HEK293 (cell line): ENCODE measurements around the gene PPM1L.
A peak's percentile ranks its signal among the peaks of the same experiment; 100 is the strongest.

ENCODE experiments used
- GLIS1 ChIP-seq: fragments of 450-650 bp; formaldehyde crosslinking; IDR thresholded peaks from 2 replicates; pipeline ENCODE4 v1.5.1; 2016; ENCODE audit warnings: missing biosample characterization, missing genetic modification characterization
- HOXD13 ChIP-seq: sonication (generic); formaldehyde crosslinking; IDR thresholded peaks from 2 replicates; pipeline ENCODE4 v1.8.0; 2022; ENCODE audit warnings: missing genetic modification reagents, borderline replicate concordance
- IKZF3 ChIP-seq: fragments of 450-650 bp; IDR thresholded peaks from 2 replicates; pipeline ENCODE4 v1.5.0; 2018; ENCODE audit warnings: missing biosample characterization, mild to moderate bottlenecking, missing genetic modification characterization, moderate library complexity
- KLF1 ChIP-seq: fragments of 450-650 bp; formaldehyde crosslinking; IDR thresholded peaks from 2 replicates; pipeline ENCODE4 v1.5.1; 2016; ENCODE audit warnings: missing biosample characterization, missing genetic modification characterization
- KLF16 ChIP-seq: fragments of 450-650 bp; formaldehyde crosslinking; IDR thresholded peaks from 2 replicates; pipeline ENCODE4 v1.5.1; 2017; ENCODE audit warnings: missing biosample characterization, missing genetic modification characterization
- MEIS1 ChIP-seq: sonication (generic); formaldehyde crosslinking; IDR thresholded peaks from 2 replicates; pipeline ENCODE4 v1.8.1; 2022; ENCODE audit warnings: missing genetic modification reagents, mild to moderate bottlenecking, borderline replicate concordance
- PRDM1 ChIP-seq: fragments of 450-650 bp; formaldehyde crosslinking; IDR thresholded peaks from 2 replicates; pipeline ENCODE4; 2016; ENCODE audit warnings: missing biosample characterization, missing genetic modification characterization
- SP3 ChIP-seq: fragments of 450-650 bp; formaldehyde crosslinking; IDR thresholded peaks from 2 replicates; pipeline ENCODE4 v1.5.1; 2016; ENCODE audit warnings: missing biosample characterization, missing genetic modification characterization
- ZBTB48 ChIP-seq: fragments of 450-650 bp; formaldehyde crosslinking; IDR thresholded peaks from 2 replicates; pipeline ENCODE4 v1.5.1; 2016; ENCODE audit warnings: missing biosample characterization, missing genetic modification characterization
- ZBTB7A ChIP-seq: fragments of 450-650 bp; formaldehyde crosslinking; IDR thresholded peaks from 2 replicates; pipeline ENCODE4 v1.5.1; 2016; ENCODE audit warnings: low read depth, missing biosample characterization, missing genetic modification characterization
- ZFP37 ChIP-seq: fragments of 450-650 bp; formaldehyde crosslinking; IDR thresholded peaks from 2 replicates; pipeline ENCODE4 v1.5.1; 2016; ENCODE audit warnings: missing biosample characterization, missing genetic modification characterization
- ZNF121 ChIP-seq: fragments of 450-650 bp; formaldehyde crosslinking; IDR thresholded peaks from 2 replicates; pipeline ENCODE4 v1.5.1; 2016; ENCODE audit warnings: missing biosample characterization, missing genetic modification characterization
- ZNF146 ChIP-seq: fragments of 450-650 bp; formaldehyde crosslinking; IDR thresholded peaks from 2 replicates; pipeline ENCODE4 v1.5.1; 2016; ENCODE audit warnings: missing biosample characterization, missing genetic modification characterization
- ZNF155 ChIP-seq: fragments of 450-650 bp; formaldehyde crosslinking; IDR thresholded peaks from 2 replicates; pipeline ENCODE4 v1.5.1; 2016; ENCODE audit warnings: missing biosample characterization, missing genetic modification characterization
- ZNF175 ChIP-seq: fragments of 450-650 bp; formaldehyde crosslinking; IDR thresholded peaks from 2 replicates; pipeline ENCODE4 v1.5.1; 2016; ENCODE audit warnings: missing biosample characterization, missing genetic modification characterization
- ZNF19 ChIP-seq: fragments of 450-650 bp; formaldehyde crosslinking; IDR thresholded peaks from 2 replicates; pipeline ENCODE4; 2016; ENCODE audit warnings: missing biosample characterization, missing genetic modification characterization, low read depth
- ZNF23 ChIP-seq: fragments of 450-650 bp; formaldehyde crosslinking; IDR thresholded peaks from 2 replicates; pipeline ENCODE4 v1.5.1; 2016; ENCODE audit warnings: missing biosample characterization, missing genetic modification characterization, borderline replicate concordance
- ZNF274 ChIP-seq, 2 experiments: fragments of 200-500 bp in 1 of 2; fragments of 450-650 bp in 1 of 2; sonication (Bioruptor generic) in 1 of 2; formaldehyde crosslinking in 1 of 2; IDR thresholded peaks; 2 replicates each; pipeline versions ENCODE4 v1.5.1 to v1.6.1; 2014 to 2016; ENCODE audit warnings: borderline replicate concordance in 1 of 2, inconsistent platforms in 1 of 2, low read length in 1 of 2, missing biosample characterization in 1 of 2, missing genetic modification characterization in 1 of 2
- ZNF302 ChIP-seq: fragments of 450-650 bp; formaldehyde crosslinking; IDR thresholded peaks from 2 replicates; pipeline ENCODE4 v1.5.1; 2016; ENCODE audit warnings: missing biosample characterization, missing genetic modification characterization, low read depth
- ZNF335 ChIP-seq: fragments of 450-650 bp; formaldehyde crosslinking; conservative IDR thresholded peaks from 2 replicates; pipeline ENCODE4 v1.5.1; 2016; ENCODE audit warnings: missing biosample characterization, missing genetic modification characterization
- ZNF404 ChIP-seq: fragments of 450-650 bp; formaldehyde crosslinking; IDR thresholded peaks from 2 replicates; pipeline ENCODE4 v1.5.1; 2017; ENCODE audit warnings: missing biosample characterization, missing genetic modification characterization
- ZNF624 ChIP-seq: fragments of 450-650 bp; formaldehyde crosslinking; IDR thresholded peaks from 2 replicates; pipeline ENCODE4 v1.5.1; 2017; ENCODE audit warnings: missing biosample characterization, missing genetic modification characterization
- ZNF701 ChIP-seq: fragments of 450-650 bp; formaldehyde crosslinking; IDR thresholded peaks from 2 replicates; pipeline ENCODE4 v1.5.1; 2016; ENCODE audit warnings: missing biosample characterization, missing genetic modification characterization
- TF ChIP-seq, protein P1 (sequence below): fragments of 450-650 bp; IDR thresholded peaks from 2 replicates; pipeline ENCODE4 v1.5.1; 2018; ENCODE audit warnings: missing biosample characterization, missing genetic modification characterization
- TF ChIP-seq, protein P2 (sequence below): fragments of 450-650 bp; formaldehyde crosslinking; IDR thresholded peaks from 2 replicates; pipeline ENCODE4 v1.5.1; 2016; ENCODE audit warnings: missing biosample characterization, missing genetic modification characterization
- TF ChIP-seq, protein P3 (sequence below): fragments of 450-650 bp; formaldehyde crosslinking; conservative IDR thresholded peaks from 2 replicates; pipeline ENCODE4 v1.5.1; 2016; ENCODE audit warnings: low read depth, missing biosample characterization, missing genetic modification characterization
- TF ChIP-seq, protein P4 (sequence below): fragments of 450-650 bp; formaldehyde crosslinking; IDR thresholded peaks from 2 replicates; pipeline ENCODE4 v1.5.1; 2016; ENCODE audit warnings: missing biosample characterization, missing genetic modification characterization
- TF ChIP-seq, protein P5 (sequence below): fragments of 450-650 bp; formaldehyde crosslinking; IDR thresholded peaks from 2 replicates; pipeline ENCODE4 v1.5.1; 2016; ENCODE audit warnings: missing biosample characterization, missing genetic modification characterization

PPM1L gene

DNA sequence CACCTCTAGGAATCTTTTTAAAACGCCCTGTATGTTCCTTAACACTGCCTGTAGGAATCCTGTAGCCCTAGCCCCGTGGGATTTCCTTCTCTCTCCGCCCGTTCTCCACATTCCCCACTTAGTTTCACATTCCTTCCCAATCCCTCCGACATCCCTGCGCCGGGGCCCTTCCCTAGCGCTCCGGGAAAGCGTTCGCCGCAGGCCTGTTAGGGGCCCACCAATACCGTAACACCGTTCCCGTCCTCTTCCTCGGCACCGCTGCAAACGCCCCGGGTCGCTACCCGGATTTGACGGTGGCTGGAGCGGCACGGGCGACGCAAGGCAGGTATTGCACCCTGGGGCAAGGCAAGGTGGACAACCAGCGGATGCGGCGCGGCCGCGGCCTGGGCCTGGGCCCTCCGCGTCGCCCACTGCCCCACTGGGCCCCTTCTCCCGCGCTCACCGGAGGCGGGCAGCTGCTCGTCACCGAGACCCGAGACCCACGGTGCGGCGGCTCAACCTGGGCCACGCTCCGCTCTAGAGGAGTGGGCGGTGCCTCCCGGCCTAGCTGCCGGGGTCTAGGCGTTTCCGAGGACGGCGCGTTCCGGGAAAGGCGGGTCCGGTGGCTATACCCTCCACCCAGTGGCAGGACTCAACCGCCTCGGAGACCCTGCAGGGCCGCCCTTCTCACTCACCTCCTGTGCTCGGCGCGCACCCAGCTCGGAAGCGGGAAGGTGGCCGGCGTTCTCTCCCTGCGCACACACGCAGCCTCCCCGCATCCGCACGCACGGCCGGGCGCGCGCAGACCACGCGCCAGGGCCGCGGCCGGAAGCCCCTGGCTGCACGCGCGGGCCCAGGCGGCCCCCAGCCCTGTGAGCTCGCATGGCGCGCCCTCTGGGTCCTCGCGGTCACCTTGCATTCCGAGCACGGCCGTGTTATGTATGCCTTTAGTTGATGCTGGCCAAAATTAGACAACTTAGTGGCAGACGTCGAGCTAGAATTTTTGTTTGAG, 348.8 kb downstream of the PPM1L start, which contains the start of gene B3GALNT1 (continued):
- TF ChIP-seq SP3 (tag by site-specific recombination) = 0 out of 2 replicates have a peak, but pooled peaks have one; percentile 31
- TF ChIP-seq ZNF121 (tag by site-specific recombination) = no peak
- no peak for TF ChIP-seq ZNF624
- TF ChIP-seq IKZF3 (tag by site-specific recombination) = no peak
- TF ChIP-seq ZBTB7A (tag by site-specific recombination) = no peak
- TF ChIP-seq ZNF146 (tag by site-specific recombination) = no peak
- no peak for TF ChIP-seq ZNF175 (tag by site-specific recombination)
- TF ChIP-seq ZNF302 (tag by site-specific recombination) = no peak
- no peak for TF ChIP-seq ZNF701
- TF ChIP-seq ZNF404 (tag by site-specific recombination) = no peak
- no peak for TF ChIP-seq MEIS1 (CRISPR knock-in tag)
- TF ChIP-seq KLF16 = no peak
- TF ChIP-seq, protein P1, sequence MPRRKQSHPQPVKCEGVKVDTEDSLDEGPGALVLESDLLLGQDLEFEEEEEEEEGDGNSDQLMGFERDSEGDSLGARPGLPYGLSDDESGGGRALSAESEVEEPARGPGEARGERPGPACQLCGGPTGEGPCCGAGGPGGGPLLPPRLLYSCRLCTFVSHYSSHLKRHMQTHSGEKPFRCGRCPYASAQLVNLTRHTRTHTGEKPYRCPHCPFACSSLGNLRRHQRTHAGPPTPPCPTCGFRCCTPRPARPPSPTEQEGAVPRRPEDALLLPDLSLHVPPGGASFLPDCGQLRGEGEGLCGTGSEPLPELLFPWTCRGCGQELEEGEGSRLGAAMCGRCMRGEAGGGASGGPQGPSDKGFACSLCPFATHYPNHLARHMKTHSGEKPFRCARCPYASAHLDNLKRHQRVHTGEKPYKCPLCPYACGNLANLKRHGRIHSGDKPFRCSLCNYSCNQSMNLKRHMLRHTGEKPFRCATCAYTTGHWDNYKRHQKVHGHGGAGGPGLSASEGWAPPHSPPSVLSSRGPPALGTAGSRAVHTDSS = no peak
- peak; percentile 12; the same call in 1 of the 2 replicates for TF ChIP-seq GLIS1 (tag by site-specific recombination)
- TF ChIP-seq ZBTB48 = peak; percentile 49; the same call in 1 of the 2 replicates
- TF ChIP-seq, protein P2, sequence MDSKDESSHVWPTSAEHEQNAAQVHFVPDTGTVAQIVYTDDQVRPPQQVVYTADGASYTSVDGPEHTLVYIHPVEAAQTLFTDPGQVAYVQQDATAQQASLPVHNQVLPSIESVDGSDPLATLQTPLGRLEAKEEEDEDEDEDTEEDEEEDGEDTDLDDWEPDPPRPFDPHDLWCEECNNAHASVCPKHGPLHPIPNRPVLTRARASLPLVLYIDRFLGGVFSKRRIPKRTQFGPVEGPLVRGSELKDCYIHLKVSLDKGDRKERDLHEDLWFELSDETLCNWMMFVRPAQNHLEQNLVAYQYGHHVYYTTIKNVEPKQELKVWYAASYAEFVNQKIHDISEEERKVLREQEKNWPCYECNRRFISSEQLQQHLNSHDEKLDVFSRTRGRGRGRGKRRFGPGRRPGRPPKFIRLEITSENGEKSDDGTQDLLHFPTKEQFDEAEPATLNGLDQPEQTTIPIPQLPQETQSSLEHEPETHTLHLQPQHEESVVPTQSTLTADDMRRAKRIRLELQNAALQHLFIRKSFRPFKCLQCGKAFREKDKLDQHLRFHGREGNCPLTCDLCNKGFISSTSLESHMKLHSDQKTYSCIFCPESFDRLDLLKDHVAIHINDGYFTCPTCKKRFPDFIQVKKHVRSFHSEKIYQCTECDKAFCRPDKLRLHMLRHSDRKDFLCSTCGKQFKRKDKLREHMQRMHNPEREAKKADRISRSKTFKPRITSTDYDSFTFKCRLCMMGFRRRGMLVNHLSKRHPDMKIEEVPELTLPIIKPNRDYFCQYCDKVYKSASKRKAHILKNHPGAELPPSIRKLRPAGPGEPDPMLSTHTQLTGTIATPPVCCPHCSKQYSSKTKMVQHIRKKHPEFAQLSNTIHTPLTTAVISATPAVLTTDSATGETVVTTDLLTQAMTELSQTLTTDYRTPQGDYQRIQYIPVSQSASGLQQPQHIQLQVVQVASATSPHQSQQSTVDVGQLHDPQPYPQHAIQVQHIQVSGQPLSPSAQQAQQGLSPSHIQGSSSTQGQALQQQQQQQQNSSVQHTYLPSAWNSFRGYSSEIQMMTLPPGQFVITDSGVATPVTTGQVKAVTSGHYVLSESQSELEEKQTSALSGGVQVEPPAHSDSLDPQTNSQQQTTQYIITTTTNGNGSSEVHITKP = no peak
- peak; percentile 36; the same call in 1 of the 2 replicates for TF ChIP-seq KLF1 (tag by site-specific recombination)
- TF ChIP-seq ZNF23 (tag by site-specific recombination) = no peak
- TF ChIP-seq ZNF19 (tag by site-specific recombination) = no peak
- TF ChIP-seq ZNF155 (tag by site-specific recombination) = no peak
- no peak for TF ChIP-seq ZFP37 (tag by site-specific recombination)
- no peak for TF ChIP-seq ZNF274 (IDR thresholded peaks at IDR 0.05; ENCODE audit: low read length)
- TF ChIP-seq ZNF274 (tag by site-specific recombination; IDR thresholded peaks at IDR 0.05; ENCODE audit: borderline replicate concordance) = no peak
- TF ChIP-seq, protein P3, sequence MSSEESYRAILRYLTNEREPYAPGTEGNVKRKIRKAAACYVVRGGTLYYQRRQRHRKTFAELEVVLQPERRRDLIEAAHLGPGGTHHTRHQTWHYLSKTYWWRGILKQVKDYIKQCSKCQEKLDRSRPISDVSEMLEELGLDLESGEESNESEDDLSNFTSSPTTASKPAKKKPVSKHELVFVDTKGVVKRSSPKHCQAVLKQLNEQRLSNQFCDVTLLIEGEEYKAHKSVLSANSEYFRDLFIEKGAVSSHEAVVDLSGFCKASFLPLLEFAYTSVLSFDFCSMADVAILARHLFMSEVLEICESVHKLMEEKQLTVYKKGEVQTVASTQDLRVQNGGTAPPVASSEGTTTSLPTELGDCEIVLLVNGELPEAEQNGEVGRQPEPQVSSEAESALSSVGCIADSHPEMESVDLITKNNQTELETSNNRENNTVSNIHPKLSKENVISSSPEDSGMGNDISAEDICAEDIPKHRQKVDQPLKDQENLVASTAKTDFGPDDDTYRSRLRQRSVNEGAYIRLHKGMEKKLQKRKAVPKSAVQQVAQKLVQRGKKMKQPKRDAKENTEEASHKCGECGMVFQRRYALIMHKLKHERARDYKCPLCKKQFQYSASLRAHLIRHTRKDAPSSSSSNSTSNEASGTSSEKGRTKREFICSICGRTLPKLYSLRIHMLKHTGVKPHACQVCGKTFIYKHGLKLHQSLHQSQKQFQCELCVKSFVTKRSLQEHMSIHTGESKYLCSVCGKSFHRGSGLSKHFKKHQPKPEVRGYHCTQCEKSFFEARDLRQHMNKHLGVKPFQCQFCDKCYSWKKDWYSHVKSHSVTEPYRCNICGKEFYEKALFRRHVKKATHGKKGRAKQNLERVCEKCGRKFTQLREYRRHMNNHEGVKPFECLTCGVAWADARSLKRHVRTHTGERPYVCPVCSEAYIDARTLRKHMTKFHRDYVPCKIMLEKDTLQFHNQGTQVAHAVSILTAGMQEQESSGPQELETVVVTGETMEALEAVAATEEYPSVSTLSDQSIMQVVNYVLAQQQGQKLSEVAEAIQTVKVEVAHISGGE (tag by site-specific recombination) = peak; percentile 62
- TF ChIP-seq HOXD13 (CRISPR knock-in tag) = no peak
- TF ChIP-seq, protein P4, sequence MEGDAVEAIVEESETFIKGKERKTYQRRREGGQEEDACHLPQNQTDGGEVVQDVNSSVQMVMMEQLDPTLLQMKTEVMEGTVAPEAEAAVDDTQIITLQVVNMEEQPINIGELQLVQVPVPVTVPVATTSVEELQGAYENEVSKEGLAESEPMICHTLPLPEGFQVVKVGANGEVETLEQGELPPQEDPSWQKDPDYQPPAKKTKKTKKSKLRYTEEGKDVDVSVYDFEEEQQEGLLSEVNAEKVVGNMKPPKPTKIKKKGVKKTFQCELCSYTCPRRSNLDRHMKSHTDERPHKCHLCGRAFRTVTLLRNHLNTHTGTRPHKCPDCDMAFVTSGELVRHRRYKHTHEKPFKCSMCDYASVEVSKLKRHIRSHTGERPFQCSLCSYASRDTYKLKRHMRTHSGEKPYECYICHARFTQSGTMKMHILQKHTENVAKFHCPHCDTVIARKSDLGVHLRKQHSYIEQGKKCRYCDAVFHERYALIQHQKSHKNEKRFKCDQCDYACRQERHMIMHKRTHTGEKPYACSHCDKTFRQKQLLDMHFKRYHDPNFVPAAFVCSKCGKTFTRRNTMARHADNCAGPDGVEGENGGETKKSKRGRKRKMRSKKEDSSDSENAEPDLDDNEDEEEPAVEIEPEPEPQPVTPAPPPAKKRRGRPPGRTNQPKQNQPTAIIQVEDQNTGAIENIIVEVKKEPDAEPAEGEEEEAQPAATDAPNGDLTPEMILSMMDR (tag by site-specific recombination) = 0 out of 2 replicates have a peak, but pooled peaks have one; percentile 20
- no peak for TF ChIP-seq PRDM1
- TF ChIP-seq, protein P5, sequence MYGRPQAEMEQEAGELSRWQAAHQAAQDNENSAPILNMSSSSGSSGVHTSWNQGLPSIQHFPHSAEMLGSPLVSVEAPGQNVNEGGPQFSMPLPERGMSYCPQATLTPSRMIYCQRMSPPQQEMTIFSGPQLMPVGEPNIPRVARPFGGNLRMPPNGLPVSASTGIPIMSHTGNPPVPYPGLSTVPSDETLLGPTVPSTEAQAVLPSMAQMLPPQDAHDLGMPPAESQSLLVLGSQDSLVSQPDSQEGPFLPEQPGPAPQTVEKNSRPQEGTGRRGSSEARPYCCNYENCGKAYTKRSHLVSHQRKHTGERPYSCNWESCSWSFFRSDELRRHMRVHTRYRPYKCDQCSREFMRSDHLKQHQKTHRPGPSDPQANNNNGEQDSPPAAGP (tag by site-specific recombination) = no peak
- peak; percentile 75 for TF ChIP-seq ZNF335 (tag by site-specific recombination)
